Neuronal stem cell (in vitro differentiated cells): ENCODE measurements around the gene TPI1.

Experiments
- DNase-seq: peaks from one replicate; pipeline ENCODE4 v3.0.0-alpha.2; 2013; ENCODE audit warnings: low spot score
- H2AFZ ChIP-seq: one replicate; pipeline ENCODE4 v1.6.1; 2013; ENCODE audit warnings: mild to moderate bottlenecking, low read length, inconsistent platforms
- H2AK5ac ChIP-seq: 2 replicates; pipeline ENCODE4 v1.6.1; 2013; ENCODE audit warnings: low read depth, mild to moderate bottlenecking, inconsistent platforms, low read length, moderate library complexity, mixed read lengths
- H2BK120ac ChIP-seq: 2 replicates; pipeline ENCODE4 v1.6.1; 2013; ENCODE audit warnings: low read depth, mild to moderate bottlenecking, inconsistent platforms, low read length, moderate library complexity, mixed read lengths
- H2BK12ac ChIP-seq: one replicate; pipeline ENCODE4 v1.6.1; 2013; ENCODE audit warnings: low read length, inconsistent platforms
- H2BK15ac ChIP-seq: 2 replicates; pipeline ENCODE4 v1.6.1; 2013; ENCODE audit warnings: mild to moderate bottlenecking, low read length, inconsistent platforms, mixed read lengths
- H2BK5ac ChIP-seq: one replicate; pipeline ENCODE4 v1.6.1; 2013; ENCODE audit warnings: inconsistent platforms, mild to moderate bottlenecking, low read length, moderate library complexity
- H3K14ac ChIP-seq: one replicate; pipeline ENCODE4 v1.6.1; 2013; ENCODE audit warnings: low read length, inconsistent platforms
- H3K18ac ChIP-seq: 2 replicates; pipeline ENCODE4 v1.6.1; 2013; ENCODE audit warnings: low read length, inconsistent platforms
- H3K23ac ChIP-seq: 2 replicates; pipeline ENCODE4 v1.6.1; 2013; ENCODE audit warnings: low read depth, mild to moderate bottlenecking, mixed read lengths, low read length, inconsistent platforms; ENCODE audit not compliant: poor library complexity
- H3K27ac ChIP-seq: replicated peaks from 3 replicates; pipeline ENCODE4 v1.5.1; 2013; ENCODE audit warnings: low read length, inconsistent platforms
- H3K27me3 ChIP-seq, 3 experiments: 2 replicates each; pipeline ENCODE4 v1.6.1; 2013; ENCODE audit warnings: low read length in 3 of 3, mild to moderate bottlenecking in 2 of 3, inconsistent platforms in 1 of 3, low read depth in 1 of 3, mixed read lengths in 1 of 3, moderate library complexity in 1 of 3; ENCODE audit not compliant: control insufficient read depth in 3 of 3, insufficient read depth in 3 of 3
- H3K36me3 ChIP-seq, 2 donors: replicated peaks in 1 of 2; 2 replicates each; pipeline ENCODE4 v1.6.1; 2013; ENCODE audit warnings: low read length in 2 of 2; ENCODE audit not compliant: control insufficient read depth in 2 of 2, insufficient read depth in 2 of 2
- H3K4ac ChIP-seq: 2 replicates; pipeline ENCODE4 v1.6.1; 2013; ENCODE audit warnings: inconsistent platforms, mild to moderate bottlenecking, low read length, moderate library complexity
- H3K4me1 ChIP-seq, 2 donors: 1 replicate in 1 of 2; 2 replicates in 1 of 2; pipeline ENCODE4 v1.6.1; 2013; ENCODE audit warnings: low read length in 2 of 2, low read depth in 1 of 2; ENCODE audit not compliant: control insufficient read depth in 2 of 2, insufficient read depth in 1 of 2
- H3K4me2 ChIP-seq: one replicate; pipeline ENCODE4 v1.6.1; 2013; ENCODE audit warnings: mild to moderate bottlenecking, low read length, inconsistent platforms; ENCODE audit not compliant: insufficient read depth, poor library complexity, severe bottlenecking
- H3K4me3 ChIP-seq, 2 donors: 2 replicates each; pipeline ENCODE4 v1.5.1; 2013; ENCODE audit warnings: low read length in 2 of 2, mild to moderate bottlenecking in 2 of 2, inconsistent platforms in 1 of 2, moderate library complexity in 1 of 2
- H3K79me1 ChIP-seq: one replicate; pipeline ENCODE4 v1.6.1; 2013; ENCODE audit warnings: low read depth, mild to moderate bottlenecking, inconsistent platforms, low read length, moderate library complexity
- H3K9ac ChIP-seq: one replicate; pipeline ENCODE4 v1.6.1; 2013; ENCODE audit warnings: mild to moderate bottlenecking, low read depth, low read length, inconsistent platforms; ENCODE audit not compliant: poor library complexity
- H3K9me3 ChIP-seq, 2 donors: replicated peaks in 1 of 2; 2 replicates each; pipeline versions ENCODE3 to v1.6.1; 2013; ENCODE audit warnings: low read length in 2 of 2, mild to moderate bottlenecking in 2 of 2, inconsistent platforms in 1 of 2, low read depth in 1 of 2, mixed read lengths in 1 of 2, moderate library complexity in 1 of 2; ENCODE audit not compliant: control insufficient read depth in 2 of 2, insufficient read depth in 1 of 2
- H4K8ac ChIP-seq: one replicate; pipeline ENCODE4 v1.6.1; 2013; ENCODE audit warnings: low read depth, mild to moderate bottlenecking, inconsistent platforms, low read length, moderate library complexity
- H4K91ac ChIP-seq: one replicate; pipeline ENCODE4 v1.6.1; 2013; ENCODE audit warnings: low read length, low read depth, mild to moderate bottlenecking, inconsistent platforms; ENCODE audit not compliant: poor library complexity
- WGBS, 2 donors: extraction: QIAGEN DNeasy Blood & Tissue Kit; methylation state at CpG; one replicate each; pipeline ENCODE4 v1.1.7; 2013; ENCODE audit warnings: missing lambda C conversion rate in 2 of 2, mixed read lengths in 1 of 2; ENCODE audit not compliant: insufficient read length in 2 of 2, insufficient replicate concordance in 1 of 2; ENCODE audit errors: extremely low coverage in 2 of 2; 5-methylcytosine and 5-hydroxymethylcytosine counted together

TPI1 gene

DNA sequence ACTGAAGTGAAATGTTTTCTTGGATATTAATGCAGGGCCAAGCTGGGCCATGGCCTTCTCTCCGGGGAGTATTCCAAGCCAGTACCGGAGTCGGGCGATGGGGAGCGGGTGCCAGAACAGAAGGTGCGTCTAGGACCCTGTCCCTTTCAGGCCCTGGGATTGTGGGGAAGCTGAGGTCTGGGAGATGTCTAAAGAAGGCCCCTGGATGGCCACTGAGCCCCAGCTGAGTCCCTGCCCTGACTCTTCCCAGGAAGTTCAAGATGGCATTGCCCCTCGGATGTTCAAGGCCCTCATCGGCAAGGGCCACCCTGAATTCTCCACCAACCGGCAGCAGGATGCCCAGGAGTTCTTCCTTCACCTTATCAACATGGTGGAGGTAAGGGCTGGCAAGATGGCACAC is 7.2 kb upstream of the TPI1 start:
- Histone ChIP-seq H3K4me1 (no peaks in the 10 kb centered on the region), H3K4me3 (peak overlapping the region in 1 of 2 donors; percentile 49), H3K14ac (no peak overlapping the region), H3K4me2 (no peak overlapping the region), H3K9me3 (peaks cover 0 to 2% of the 10 kb centered on the region in 2 donors), H3K27me3 (no peaks in the 10 kb centered on the region), H2AFZ (no peak overlapping the region), H3K36me3 (peaks cover 70 to 97% of the 10 kb centered on the region in 2 donors), H2AK5ac (no peak overlapping the region), H2BK5ac (no peak overlapping the region), H3K79me1 (peaks cover 4% of the 10 kb centered on the region), H3K18ac (no peak overlapping the region), H2BK15ac (no peak overlapping the region), H3K9ac (no peak overlapping the region), H4K91ac (no peak overlapping the region), H3K27ac (no peak overlapping the region), H2BK120ac (no peak overlapping the region), H3K23ac (no peak overlapping the region), H4K8ac (no peak overlapping the region), H2BK12ac (no peak overlapping the region), H3K4ac (no peak overlapping the region)
- WGBS, 2 donors, result no CpG with 5 or more reads among the region's 9 CpGs
- no peak for DNase-seq

DNA sequence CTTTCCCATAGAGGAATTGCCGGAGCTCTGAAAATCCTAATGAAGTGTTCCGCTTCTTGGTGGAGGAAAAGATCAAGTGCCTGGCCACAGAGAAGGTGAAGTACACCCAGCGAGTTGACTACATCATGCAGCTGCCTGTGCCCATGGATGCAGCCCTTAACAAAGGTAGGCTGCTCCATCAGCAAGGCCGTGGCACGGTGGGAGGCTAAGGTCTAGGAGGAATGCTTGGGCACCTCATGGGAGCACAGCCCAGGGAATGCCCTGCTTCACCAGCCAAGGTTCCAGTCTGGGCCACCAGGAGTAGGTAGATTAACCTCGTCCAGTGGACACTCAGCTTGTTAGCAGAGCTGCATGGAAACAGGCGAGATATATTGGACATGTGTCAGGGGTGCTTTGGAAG is 6.4 kb upstream of the TPI1 start:
- H3K14ac ChIP-seq, result no peak overlapping the region
- no peak overlapping the region for H3K4ac ChIP-seq
- no peak overlapping the region for H2AK5ac ChIP-seq
- no peaks in the 10 kb centered on the region for H3K27me3 ChIP-seq
- no peak overlapping the region for H3K27ac ChIP-seq
- peaks cover 0 to 2% of the 10 kb centered on the region in 2 donors for H3K9me3 ChIP-seq
- H4K8ac ChIP-seq, result no peak overlapping the region
- no peak overlapping the region for H4K91ac ChIP-seq
- no peak overlapping the region for H3K23ac ChIP-seq
- H3K4me1 ChIP-seq, result peaks cover 0 to 3% of the 10 kb centered on the region in 2 donors
- no peak overlapping the region for H2AFZ ChIP-seq
- no peak overlapping the region for H2BK12ac ChIP-seq
- no peak overlapping the region for H2BK5ac ChIP-seq
- no peak overlapping the region for H3K4me2 ChIP-seq
- no CpG with 5 or more reads among the region's 7 CpGs for WGBS, 2 donors
- no peak for DNase-seq
- peak overlapping the region in 1 of 2 donors; percentile 42 for H3K4me3 ChIP-seq
- H3K36me3 ChIP-seq, result peaks cover 67 to 97% of the 10 kb centered on the region in 2 donors
- no peak overlapping the region for H2BK15ac ChIP-seq
- peaks cover 1% of the 10 kb centered on the region for H3K79me1 ChIP-seq
- no peak overlapping the region for H2BK120ac ChIP-seq
- H3K9ac ChIP-seq, result no peak overlapping the region
- H3K18ac ChIP-seq, result no peak overlapping the region

DNA sequence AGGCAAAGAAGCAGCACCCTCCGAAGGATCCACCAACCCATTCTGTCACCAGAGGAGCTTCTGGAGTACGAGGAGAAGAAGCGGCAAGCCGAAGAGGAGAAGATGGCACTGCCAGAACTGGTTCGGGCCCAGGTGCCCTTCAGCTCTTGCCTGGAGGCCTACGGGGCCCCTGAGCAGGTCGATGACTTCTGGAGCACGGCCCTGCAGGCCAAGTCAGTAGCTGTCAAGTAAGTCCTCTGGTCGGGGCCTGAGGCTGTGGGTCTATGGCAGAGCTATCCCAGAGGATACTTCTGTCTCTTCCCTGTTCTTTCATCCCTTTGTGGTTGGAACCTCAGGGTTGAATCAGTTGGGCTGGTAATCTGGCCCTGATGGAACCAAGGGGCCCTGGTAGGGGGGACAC is 5.9 kb upstream of the TPI1 start:
- Histone ChIP-seq H3K27me3 (no peaks in the 10 kb centered on the region), H3K4me2 (no peak overlapping the region), H4K91ac (no peak overlapping the region), H2BK15ac (no peak overlapping the region), H3K79me1 (no peaks in the 10 kb centered on the region), H3K36me3 (peaks cover 62 to 97% of the 10 kb centered on the region in 2 donors), H3K18ac (no peak overlapping the region), H3K27ac (no peak overlapping the region), H3K4me3 (no peak overlapping the region), H2AFZ (no peak overlapping the region), H3K4ac (no peak overlapping the region), H3K4me1 (peaks cover 0 to 6% of the 10 kb centered on the region in 2 donors), H3K9me3 (peaks cover 0 to 2% of the 10 kb centered on the region in 2 donors), H4K8ac (no peak overlapping the region), H2BK5ac (no peak overlapping the region), H3K14ac (no peak overlapping the region), H2AK5ac (no peak overlapping the region), H3K9ac (no peak overlapping the region), H2BK12ac (no peak overlapping the region), H3K23ac (no peak overlapping the region), H2BK120ac (no peak overlapping the region)
- no CpG with 5 or more reads among the region's 9 CpGs for WGBS, 2 donors
- DNase-seq, result no peak

DNA sequence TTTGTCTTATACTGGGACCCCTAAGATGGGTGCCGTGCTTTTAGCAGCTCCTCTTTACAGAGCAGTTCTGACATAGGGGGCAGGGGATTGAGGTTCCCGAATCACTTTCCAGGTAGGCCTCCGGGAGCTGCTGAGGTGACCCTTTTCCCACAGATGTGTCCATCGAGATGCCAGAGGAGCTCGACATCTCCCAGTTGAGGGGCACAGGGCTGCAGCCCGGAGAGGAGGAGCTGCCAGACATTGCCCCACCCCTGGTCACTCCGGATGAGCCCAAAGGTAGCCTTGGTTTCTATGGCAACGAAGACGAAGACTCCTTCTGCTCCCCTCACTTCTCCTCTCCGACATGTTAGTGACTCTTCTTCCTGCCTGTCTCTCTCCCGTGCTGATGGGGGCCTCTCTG is 4.3 kb upstream of the TPI1 start:
- H3K9ac ChIP-seq, result no peak overlapping the region
- no peak for DNase-seq
- H3K4me2 ChIP-seq, result no peak overlapping the region
- no peak overlapping the region for H2BK15ac ChIP-seq
- H2BK120ac ChIP-seq, result no peak overlapping the region
- peaks cover 5 to 12% of the 10 kb centered on the region in 2 donors for H3K4me1 ChIP-seq
- no peak overlapping the region for H3K27ac ChIP-seq
- peaks cover 51 to 82% of the 10 kb centered on the region in 2 donors for H3K36me3 ChIP-seq
- no peak overlapping the region for H2BK12ac ChIP-seq
- H2BK5ac ChIP-seq, result no peak overlapping the region
- H3K79me1 ChIP-seq, result no peaks in the 10 kb centered on the region
- H3K9me3 ChIP-seq, result peaks cover 0 to 2% of the 10 kb centered on the region in 2 donors
- no peak overlapping the region for H3K18ac ChIP-seq
- H2AK5ac ChIP-seq, result no peak overlapping the region
- H3K14ac ChIP-seq, result no peak overlapping the region
- H3K4ac ChIP-seq, result no peak overlapping the region
- WGBS, 2 donors, result no CpG with 5 or more reads among the region's 11 CpGs
- no peak overlapping the region for H2AFZ ChIP-seq
- no peaks in the 10 kb centered on the region for H3K27me3 ChIP-seq
- peak overlapping the region; percentile 16 for H3K23ac ChIP-seq
- H4K8ac ChIP-seq, result no peak overlapping the region
- H4K91ac ChIP-seq, result no peak overlapping the region
- H3K4me3 ChIP-seq, result no peak overlapping the region
